ENCODE measurements around the gene COX8C.

COX8C gene, protein sequence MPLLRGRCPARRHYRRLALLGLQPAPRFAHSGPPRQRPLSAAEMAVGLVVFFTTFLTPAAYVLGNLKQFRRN

DNA sequence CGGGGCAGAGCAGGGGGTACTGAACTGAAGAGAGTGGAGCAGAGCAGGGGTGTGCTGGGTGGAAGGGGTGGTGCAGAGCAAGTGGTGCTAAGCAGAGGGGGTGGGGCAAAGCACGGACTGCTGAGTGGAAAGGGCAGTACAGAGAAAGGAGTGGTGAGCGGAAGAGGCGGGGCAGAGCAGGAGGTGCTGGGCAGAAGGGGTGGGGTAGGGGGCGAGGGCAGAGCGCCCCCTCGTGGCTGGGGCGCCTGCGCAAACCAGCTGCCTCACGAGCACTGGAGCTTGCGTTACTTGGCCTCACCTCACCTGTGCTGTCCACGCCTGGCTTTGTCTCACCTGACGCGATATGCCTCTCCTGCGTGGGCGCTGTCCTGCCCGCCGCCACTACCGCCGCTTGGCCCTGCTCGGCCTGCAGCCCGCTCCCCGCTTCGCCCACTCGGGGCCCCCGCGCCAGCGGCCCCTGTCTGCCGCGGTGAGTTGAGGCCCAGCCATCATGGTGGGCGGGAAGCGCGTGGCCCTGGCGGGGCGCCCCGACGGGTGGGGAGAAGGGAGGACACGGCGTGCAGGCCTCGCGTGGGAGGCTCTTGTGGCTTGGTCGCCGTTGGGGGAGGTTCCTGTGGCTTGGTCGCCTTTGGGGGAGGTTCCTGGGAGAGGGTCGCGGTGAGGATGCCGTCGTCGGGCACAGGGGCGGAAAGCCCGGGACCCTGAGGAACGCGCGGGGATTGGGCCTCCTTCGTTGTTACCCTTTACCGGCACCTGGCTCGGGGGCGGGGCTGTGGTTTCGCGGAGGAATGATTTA, at the start of gene COX8C:
TSS of gene COX8C (plus strand) at position 257 of the 796 bp plus-strand sequence. CDS start at position 344, 87 bp downstream.
- H3K27me3 ChIP-seq (replicated peaks), result no peaks in the 10 kb centered on the region
- in situ Hi-C loops (cut with HindIII; ENCODE audit: low pct_ligation_motif_present, low sequenced_read_pairs), result no loop called here
- H3K36me3 ChIP-seq (replicated peaks), result no peaks in the 10 kb centered on the region
- no peak within 1 kb of the TSS for H3K4me3 ChIP-seq (ENCODE audit: low read depth, low read length)
- no peak for DNase-seq
- TF ChIP-seq, protein P1, sequence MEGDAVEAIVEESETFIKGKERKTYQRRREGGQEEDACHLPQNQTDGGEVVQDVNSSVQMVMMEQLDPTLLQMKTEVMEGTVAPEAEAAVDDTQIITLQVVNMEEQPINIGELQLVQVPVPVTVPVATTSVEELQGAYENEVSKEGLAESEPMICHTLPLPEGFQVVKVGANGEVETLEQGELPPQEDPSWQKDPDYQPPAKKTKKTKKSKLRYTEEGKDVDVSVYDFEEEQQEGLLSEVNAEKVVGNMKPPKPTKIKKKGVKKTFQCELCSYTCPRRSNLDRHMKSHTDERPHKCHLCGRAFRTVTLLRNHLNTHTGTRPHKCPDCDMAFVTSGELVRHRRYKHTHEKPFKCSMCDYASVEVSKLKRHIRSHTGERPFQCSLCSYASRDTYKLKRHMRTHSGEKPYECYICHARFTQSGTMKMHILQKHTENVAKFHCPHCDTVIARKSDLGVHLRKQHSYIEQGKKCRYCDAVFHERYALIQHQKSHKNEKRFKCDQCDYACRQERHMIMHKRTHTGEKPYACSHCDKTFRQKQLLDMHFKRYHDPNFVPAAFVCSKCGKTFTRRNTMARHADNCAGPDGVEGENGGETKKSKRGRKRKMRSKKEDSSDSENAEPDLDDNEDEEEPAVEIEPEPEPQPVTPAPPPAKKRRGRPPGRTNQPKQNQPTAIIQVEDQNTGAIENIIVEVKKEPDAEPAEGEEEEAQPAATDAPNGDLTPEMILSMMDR (IDR thresholded peaks at IDR 0.05; ENCODE audit: low read depth, low read length, missing control alignments), result no peak
- no peak within 1 kb of the TSS for H3K27ac ChIP-seq

DNA sequence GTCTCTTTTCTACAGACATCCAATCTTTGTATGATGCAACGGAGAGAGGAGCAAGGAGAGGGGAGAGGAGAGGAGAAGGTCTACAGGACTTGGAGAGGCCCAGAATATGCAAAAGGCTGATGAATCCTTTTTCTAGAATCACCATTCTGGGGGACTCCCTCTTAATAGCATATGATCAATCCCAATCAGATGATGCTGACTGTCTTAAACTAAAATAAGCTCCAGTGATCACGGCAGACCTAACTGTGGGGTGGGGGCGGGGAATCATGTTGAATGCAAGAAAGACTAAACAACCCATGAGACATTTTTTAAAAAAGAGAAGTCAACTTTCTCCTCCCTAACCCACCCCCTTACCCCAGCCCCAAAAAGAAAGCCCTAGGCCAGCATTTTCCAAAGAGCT, 47.6 kb upstream of the COX8C start:
- Histone ChIP-seq H3K36me3 (replicated peaks) (peaks cover 1% of the 10 kb centered on the region), H3K27ac (no peak overlapping the region), H3K27me3 (replicated peaks) (no peaks in the 10 kb centered on the region), H3K4me3 (ENCODE audit: low read depth, low read length) (no peak overlapping the region)
- in situ Hi-C loops (cut with HindIII; ENCODE audit: low pct_ligation_motif_present, low sequenced_read_pairs), result no loop called here
- TF ChIP-seq, protein P1 (IDR thresholded peaks at IDR 0.05; ENCODE audit: low read depth, low read length, missing control alignments), result no peak
- no peak for DNase-seq

DNA sequence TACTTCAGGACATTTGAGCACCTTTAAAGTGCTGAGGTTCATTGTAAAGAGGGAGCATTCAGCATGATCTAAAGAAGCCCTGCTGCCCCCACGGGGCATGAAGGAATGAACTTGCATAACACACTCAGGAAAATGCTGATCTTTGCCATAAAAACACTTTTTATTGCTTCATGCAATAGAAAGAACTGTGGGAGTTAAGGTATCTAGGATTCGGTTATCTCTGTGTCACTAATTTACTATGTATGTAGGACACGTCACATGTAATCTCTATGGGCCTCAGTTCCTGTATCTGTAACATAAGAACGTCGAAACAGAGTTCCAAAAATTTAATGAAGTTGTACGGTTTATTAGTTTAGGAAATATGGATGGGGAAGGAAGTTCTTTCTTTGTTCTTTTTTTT, 47.1 kb upstream of the COX8C start:
- H3K36me3 ChIP-seq (replicated peaks), result no peaks in the 10 kb centered on the region
- TF ChIP-seq, protein P1 (IDR thresholded peaks at IDR 0.05; ENCODE audit: low read depth, low read length, missing control alignments), result no peak
- H3K4me3 ChIP-seq (ENCODE audit: low read depth, low read length), result no peak overlapping the region
- DNase-seq, result no peak
- no peaks in the 10 kb centered on the region for H3K27me3 ChIP-seq (replicated peaks)
- in situ Hi-C loops (cut with HindIII; ENCODE audit: low pct_ligation_motif_present, low sequenced_read_pairs), result no loop called here
- H3K27ac ChIP-seq, result no peak overlapping the region

DNA sequence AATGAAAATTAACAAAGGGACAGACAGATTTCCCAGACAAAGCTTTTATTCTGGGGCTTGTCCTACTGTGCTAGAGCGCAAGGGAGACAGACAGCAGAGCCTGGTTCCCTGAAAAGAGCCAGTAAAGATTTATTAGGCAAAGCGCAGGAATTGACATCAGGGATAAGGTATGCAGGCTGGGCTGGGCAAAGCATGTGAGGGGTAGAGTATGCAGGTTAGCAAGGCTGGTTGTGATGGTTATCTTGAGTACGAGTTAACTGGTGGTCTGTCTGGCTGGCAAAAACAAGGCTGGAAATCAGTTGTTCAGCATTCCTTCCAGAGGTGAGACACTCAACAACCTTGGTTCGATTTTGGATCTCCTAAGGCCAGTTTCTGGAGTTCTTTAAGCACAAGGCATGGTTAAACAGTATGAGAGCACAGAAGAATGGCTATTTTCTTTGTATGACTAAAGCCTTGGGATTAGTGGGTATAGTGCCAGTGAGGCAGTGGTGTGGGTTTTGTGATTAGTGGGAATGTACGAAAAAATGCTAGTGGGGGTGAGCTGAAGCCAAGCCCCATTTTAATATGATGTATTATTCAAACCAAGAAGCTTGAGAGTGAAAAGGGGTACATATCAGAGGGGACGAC, 45.0 kb upstream of the COX8C start:
- in situ Hi-C loops (cut with HindIII; ENCODE audit: low pct_ligation_motif_present, low sequenced_read_pairs), result no loop called here
- Histone ChIP-seq H3K27ac (peak overlapping the region; percentile 7), H3K27me3 (replicated peaks) (no peaks in the 10 kb centered on the region), H3K36me3 (replicated peaks) (no peaks in the 10 kb centered on the region), H3K4me3 (ENCODE audit: low read depth, low read length) (no peak overlapping the region)
- peak; percentile 32 for DNase-seq
- TF ChIP-seq, protein P1 (IDR thresholded peaks at IDR 0.05; ENCODE audit: low read depth, low read length, missing control alignments), result no peak

DNA sequence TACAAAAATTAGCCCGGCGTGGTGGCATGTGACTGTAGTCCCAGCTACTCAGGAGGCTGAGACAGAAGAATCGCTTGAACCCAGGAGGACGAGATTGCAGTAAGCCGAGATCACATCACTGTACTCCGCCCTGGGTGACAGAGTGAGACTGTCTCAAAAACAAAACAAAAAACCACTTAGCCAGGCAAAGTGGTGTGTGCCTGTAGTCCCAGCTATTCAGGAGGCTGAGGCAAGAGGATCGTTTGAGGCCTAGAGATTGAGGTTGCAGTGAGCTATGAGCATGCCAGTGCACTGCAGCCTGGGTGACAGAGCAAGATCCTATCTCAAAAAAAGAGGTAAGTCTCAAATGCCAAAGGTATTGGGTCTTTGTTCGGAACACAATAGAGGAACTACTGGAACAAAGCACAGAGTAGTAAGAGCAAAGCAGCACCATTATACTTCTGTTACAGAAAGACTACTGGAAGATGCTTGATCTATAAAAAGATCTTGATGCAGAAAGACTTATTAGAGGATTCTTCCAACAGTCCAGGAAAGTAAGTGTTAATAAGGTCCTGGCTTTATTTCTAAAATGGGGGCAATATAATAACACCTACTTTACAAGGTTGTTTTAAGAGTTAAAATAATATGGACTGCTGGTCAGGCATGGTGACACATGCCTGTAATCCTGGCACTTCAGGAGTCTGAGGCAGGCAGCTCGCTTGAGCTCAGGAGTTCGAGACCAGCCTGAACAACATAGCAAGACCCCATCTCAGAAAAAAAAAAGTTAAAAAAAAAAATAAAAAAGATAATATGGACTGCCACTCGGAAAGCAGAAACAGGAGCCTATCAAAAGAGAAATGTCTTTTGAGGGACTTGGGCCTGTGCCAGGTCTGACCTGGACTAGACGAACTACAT, 44.0 kb upstream of the COX8C start:
- no peaks in the 10 kb centered on the region for H3K36me3 ChIP-seq (replicated peaks)
- in situ Hi-C loops (cut with HindIII; ENCODE audit: low pct_ligation_motif_present, low sequenced_read_pairs), result no loop called here
- H3K27ac ChIP-seq, result no peak overlapping the region
- no peak for DNase-seq
- no peaks in the 10 kb centered on the region for H3K27me3 ChIP-seq (replicated peaks)
- H3K4me3 ChIP-seq (ENCODE audit: low read depth, low read length), result no peak overlapping the region
- TF ChIP-seq, protein P1 (IDR thresholded peaks at IDR 0.05; ENCODE audit: low read depth, low read length, missing control alignments), result no peak
